ENCODE data around the gene USP22.

The USP22 gene

GRCh38 chr17:21046216-21046615 is 3.4 kb upstream of the USP22 start:
- DNase-seq, result no peak

- no peak for DNase-seq
Observed at GRCh38 chr17:21044971-21045370, 2.2 kb upstream of the USP22 start.

- peak; percentile 98 for DNase-seq
Observed at GRCh38 chr17:21043296-21044232, 753 bp upstream of the USP22 start.

- peak; percentile 71 for DNase-seq
Observed at GRCh38 chr17:21041741-21042457, 912 bp downstream of the USP22 start.

- DNase-seq, result peak; percentile 36
Observed at GRCh38 chr17:21039839-21040575, 2.8 kb downstream of the USP22 start.

- no peak for DNase-seq
Observed at GRCh38 chr17:21037117-21037803, 5.6 kb downstream of the USP22 start.

- no peak for DNase-seq
Observed at GRCh38 chr17:21036361-21036881, 6.4 kb downstream of the USP22 start.

- DNase-seq, result no peak
Observed at GRCh38 chr17:21035406-21035805, 7.4 kb downstream of the USP22 start.

- peak; percentile 13 for DNase-seq
Observed at GRCh38 chr17:21034340-21035235, 8.2 kb downstream of the USP22 start.

GRCh38 chr17:21033350-21033749 is 9.5 kb downstream of the USP22 start:
- no peak for DNase-seq

- DNase-seq, result no peak
Observed at GRCh38 chr17:21031756-21032396, 10.9 kb downstream of the USP22 start.

- DNase-seq, result no peak
Observed at GRCh38 chr17:21030375-21030774, 12.4 kb downstream of the USP22 start.

- no peak for DNase-seq
Observed at GRCh38 chr17:21029515-21029914, 13.3 kb downstream of the USP22 start.

GRCh38 chr17:21029036-21029435 is 13.8 kb downstream of the USP22 start:
- peak; percentile 23 for DNase-seq

- DNase-seq, result no peak
Observed at GRCh38 chr17:21028192-21028591, 14.6 kb downstream of the USP22 start.

- no peak for DNase-seq
Observed at GRCh38 chr17:21027031-21027430, 15.8 kb downstream of the USP22 start.

- no peak for DNase-seq
Observed at GRCh38 chr17:21025451-21025850, 17.4 kb downstream of the USP22 start.

- no peak for DNase-seq
Observed at GRCh38 chr17:21024024-21024423, 18.8 kb downstream of the USP22 start.

- DNase-seq, result no peak
Observed at GRCh38 chr17:21021208-21021803, 21.5 kb downstream of the USP22 start.

GRCh38 chr17:21020622-21021021 is 22.2 kb downstream of the USP22 start:
- DNase-seq, result no peak

Data from CD4-positive, alpha-beta T cell treated with Interferon gamma for 1 hour (primary cell).